Uterus (tissue), 4 donors: ENCODE results near the gene FABP7. TPM values are rescaled to one million over a fixed set of nuclear protein-coding genes. Genes with fewer than 3 reads are reported as not detected.

Experiments
- DNase-seq, 2 donors: peaks; one replicate each; pipeline ENCODE4 v3.0.0-alpha.2; 2019 to 2020
- H3K27ac ChIP-seq, 2 donors: fragments of 200-600 bp; sonication (generic); 1 replicate in 1 of 2; 2 replicates in 1 of 2; pipeline ENCODE4 v1.5.1; 2016 to 2018
- H3K27me3 ChIP-seq, 2 donors: fragments of 200-600 bp; sonication (generic); one replicate each; pipeline ENCODE4 v1.5.1; 2018 to 2019; ENCODE audit warnings: control low read depth in 1 of 2
- H3K36me3 ChIP-seq, 2 donors: fragments of 200-600 bp; sonication (generic); one replicate each; pipeline ENCODE4 v1.5.1; 2019; ENCODE audit warnings: control low read depth in 1 of 2
- H3K4me1 ChIP-seq, 2 donors: fragments of 200-600 bp; sonication (generic); one replicate each; pipeline ENCODE4 v1.5.1; 2018 to 2019; ENCODE audit warnings: control low read depth in 1 of 2
- H3K4me3 ChIP-seq, 2 donors: fragments of 200-600 bp; sonication (generic); 1 replicate in 1 of 2; 2 replicates in 1 of 2; pipeline ENCODE4 v1.5.1; 2018 to 2019; ENCODE audit warnings: mild to moderate bottlenecking in 1 of 2
- H3K9me3 ChIP-seq, 2 donors: fragments of 200-600 bp; sonication (generic); one replicate each; pipeline ENCODE4 v1.5.1; 2019; ENCODE audit warnings: control low read depth in 1 of 2
- CTCF ChIP-seq, 4 experiments: fragments of 200-600 bp in 2 of 4; fragments of 450-650 bp in 2 of 4; sonication (generic) in 2 of 4; IDR thresholded peaks; one replicate each; pipeline ENCODE4 v1.5.1; 2016 to 2019; ENCODE audit warnings: antibody characterized with exemption in 4 of 4, mild to moderate bottlenecking in 2 of 4, moderate library complexity in 1 of 4
- POLR2A ChIP-seq, 2 donors: fragments of 450-650 bp; IDR thresholded peaks; one replicate each; pipeline ENCODE4 v1.6.1; 2016; ENCODE audit warnings: antibody characterized with exemption in 2 of 2, mild to moderate bottlenecking in 1 of 2, moderate library complexity in 1 of 2
- intact Hi-C: fragments of 100-400 bp; cut with DNase I; formaldehyde crosslinking; loops from one replicate; pipeline ENCODE4 v1.15.1; 2023; ENCODE audit warnings: low total_unique reads
- total RNA-seq, 4 donors: library from RNA; depleted of rRNA in 3 of 4; stranded (reverse); fragments of >200 nt in 3 of 4; gene quantifications; one replicate each; pipeline versions ENCODE4 v1.1.0 to v1.2.4, GENCODE V29; 2014 to 2023
- donor health status: DM: yes; HTN: yes; CAD: no.

The FABP7 gene
- total RNA-seq, 4 donors from 2014 or later: 0.76 TPM; not detected in 3

- intact Hi-C loops: no loop called here
- Histone ChIP-seq H3K4me1 (no peaks in the 10 kb centered on the region), H3K4me3 (no peak overlapping the region), H3K36me3 (no peaks in the 10 kb centered on the region), H3K27ac (no peak overlapping the region), H3K9me3 (no peaks in the 10 kb centered on the region), H3K27me3 (no peaks in the 10 kb centered on the region)
- no peak for DNase-seq
- no peak for TF ChIP-seq POLR2A (IDR thresholded peaks at IDR 0.05)
- TF ChIP-seq CTCF (IDR thresholded peaks at IDR 0.05): no peak
Measured at GRCh38 chr6:122755901-122756300, 23.6 kb upstream of the FABP7 start.

DNA sequence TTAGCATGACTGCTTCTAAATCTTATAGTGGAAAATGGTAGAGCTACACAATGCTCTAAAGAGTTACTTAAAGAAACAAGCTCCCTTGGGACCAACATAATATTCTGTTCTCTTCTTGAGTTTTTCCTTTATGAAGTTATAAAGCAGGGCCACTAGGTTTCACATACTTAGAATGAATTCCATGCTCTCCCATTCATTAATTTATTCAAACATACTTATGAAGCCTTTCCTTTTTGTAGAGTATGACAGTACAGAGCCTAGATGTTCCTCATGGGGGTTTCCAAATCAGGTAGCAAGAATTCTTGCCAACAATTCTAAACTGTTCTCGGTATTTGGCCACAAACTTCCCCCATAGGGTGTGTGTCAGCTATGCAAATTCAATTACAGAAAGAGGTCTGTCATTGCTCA, 20.6 kb upstream of the FABP7 start:
- no peaks in the 10 kb centered on the region for H3K4me1 ChIP-seq
- DNase-seq: no peak
- no peak overlapping the region for H3K4me3 ChIP-seq
- intact Hi-C loops: no loop called here
- no peaks in the 10 kb centered on the region for H3K27me3 ChIP-seq
- TF ChIP-seq CTCF (IDR thresholded peaks at IDR 0.05) (no peak), POLR2A (IDR thresholded peaks at IDR 0.05) (no peak)
- no peak overlapping the region for H3K27ac ChIP-seq
- no peaks in the 10 kb centered on the region for H3K36me3 ChIP-seq
- no peaks in the 10 kb centered on the region for H3K9me3 ChIP-seq

DNA sequence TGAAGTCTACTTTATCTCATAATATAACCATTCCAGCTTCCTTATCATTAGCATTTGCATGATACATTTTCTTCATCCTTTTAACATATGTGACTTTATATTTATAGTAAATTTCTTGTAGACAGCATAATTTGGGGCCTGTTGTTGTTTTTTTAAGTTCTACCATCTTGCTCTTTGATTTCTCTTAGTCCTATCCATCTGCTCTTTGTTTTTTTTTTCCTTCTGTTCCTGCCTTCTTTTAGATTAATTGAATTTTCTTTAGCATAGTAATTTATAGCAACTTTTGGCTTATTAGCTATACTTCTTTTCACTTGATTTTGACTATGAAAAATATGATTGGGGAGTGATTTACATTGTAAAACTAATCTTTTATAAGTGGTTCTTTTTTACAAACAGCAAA, 19.2 kb upstream of the FABP7 start:
- no peak for DNase-seq
- intact Hi-C loops: no loop called here
- TF ChIP-seq POLR2A (IDR thresholded peaks at IDR 0.05) (no peak), CTCF (IDR thresholded peaks at IDR 0.05) (no peak)
- Histone ChIP-seq H3K27me3 (no peaks in the 10 kb centered on the region), H3K27ac (no peak overlapping the region), H3K4me3 (no peak overlapping the region), H3K9me3 (no peaks in the 10 kb centered on the region), H3K36me3 (no peaks in the 10 kb centered on the region), H3K4me1 (no peaks in the 10 kb centered on the region)

GRCh38 chr6:122766256-122766655, 13.3 kb upstream of the FABP7 start:
- no peak for TF ChIP-seq CTCF (IDR thresholded peaks at IDR 0.05)
- no peak for TF ChIP-seq POLR2A (IDR thresholded peaks at IDR 0.05)
- Histone ChIP-seq H3K9me3 (no peaks in the 10 kb centered on the region), H3K4me1 (no peaks in the 10 kb centered on the region), H3K36me3 (no peaks in the 10 kb centered on the region), H3K27me3 (no peaks in the 10 kb centered on the region), H3K27ac (no peak overlapping the region), H3K4me3 (no peak overlapping the region)
- intact Hi-C loops: no loop called here
- DNase-seq: no peak

- H3K9me3 ChIP-seq: no peaks in the 10 kb centered on the region
- intact Hi-C loops: no loop called here
- H3K4me3 ChIP-seq: no peak overlapping the region
- H3K27me3 ChIP-seq: no peaks in the 10 kb centered on the region
- DNase-seq: no peak
- H3K27ac ChIP-seq: no peak overlapping the region
- no peaks in the 10 kb centered on the region for H3K36me3 ChIP-seq
- TF ChIP-seq POLR2A (IDR thresholded peaks at IDR 0.05) (no peak), CTCF (IDR thresholded peaks at IDR 0.05) (no peak)
- no peaks in the 10 kb centered on the region for H3K4me1 ChIP-seq
Measured at GRCh38 chr6:122770835-122771601, 8.5 kb upstream of the FABP7 start.
